ENCODE measurements around the gene PECR. TPM values are rescaled to one million over a fixed set of nuclear protein-coding genes. Genes with fewer than 3 reads are reported as not detected.
"Not testable (repeated sequence)": the region's sequence is repeated elsewhere in the genome, so short reads cannot be mapped to it uniquely, and the experiment has no call there.

The PECR gene
- polyA plus RNA-seq, 12 donors: 6.2 to 10.8 (median 8.3) TPM; not detected in 1

DNA sequence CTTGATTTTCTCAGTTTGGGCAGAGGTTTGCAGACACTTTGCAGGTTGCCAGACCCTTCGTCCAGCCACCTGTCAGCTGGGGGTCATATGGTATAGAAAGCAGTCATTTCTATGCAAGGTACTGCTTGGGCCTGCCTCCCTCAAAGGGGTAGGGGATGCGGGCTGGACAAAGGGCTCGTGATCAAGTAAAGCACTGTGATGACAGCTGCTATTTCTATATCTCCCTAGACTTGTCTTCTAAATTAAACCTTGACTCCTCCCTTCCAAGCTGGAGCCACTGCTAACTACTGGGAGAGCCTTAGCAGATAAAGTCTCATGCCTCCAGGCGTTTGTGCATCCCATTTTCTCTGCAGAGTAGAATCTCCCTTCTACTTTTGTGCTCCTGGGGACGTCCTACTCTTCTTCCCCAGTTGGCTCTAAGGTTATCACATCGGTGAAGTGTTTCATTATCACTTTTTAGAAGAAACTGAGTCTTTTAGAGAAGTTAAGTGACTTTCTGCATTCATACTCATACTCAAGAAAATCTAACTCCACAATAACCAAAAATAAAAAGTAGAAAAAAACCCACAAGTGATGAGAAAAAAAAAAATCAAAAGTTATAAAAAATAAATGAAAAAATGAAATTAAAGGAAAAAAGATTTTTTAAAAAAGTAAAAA is 26.8 kb upstream of the PECR start:
- DNase-seq: no peak

DNA sequence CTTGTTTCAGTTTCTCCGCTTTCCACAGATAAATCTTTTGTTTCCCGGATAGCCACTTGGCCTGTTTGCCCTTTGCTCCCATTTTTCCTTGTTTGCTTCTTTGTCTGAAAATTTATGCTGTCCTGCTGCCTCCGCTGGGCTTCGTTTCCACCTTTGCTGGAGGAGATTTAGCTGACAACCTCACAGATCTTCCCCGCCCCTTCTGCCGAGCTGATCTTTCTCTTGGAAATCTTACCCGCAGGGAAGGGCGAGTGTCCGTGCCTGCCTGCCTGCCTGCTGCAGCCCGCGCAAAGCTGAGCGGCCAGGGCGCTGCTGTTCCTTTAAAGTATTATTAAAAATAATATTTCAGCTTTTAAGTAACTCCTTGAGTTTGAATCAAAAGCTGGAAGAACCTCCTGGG is 26.2 kb upstream of the PECR start:
- no peak for DNase-seq

DNA sequence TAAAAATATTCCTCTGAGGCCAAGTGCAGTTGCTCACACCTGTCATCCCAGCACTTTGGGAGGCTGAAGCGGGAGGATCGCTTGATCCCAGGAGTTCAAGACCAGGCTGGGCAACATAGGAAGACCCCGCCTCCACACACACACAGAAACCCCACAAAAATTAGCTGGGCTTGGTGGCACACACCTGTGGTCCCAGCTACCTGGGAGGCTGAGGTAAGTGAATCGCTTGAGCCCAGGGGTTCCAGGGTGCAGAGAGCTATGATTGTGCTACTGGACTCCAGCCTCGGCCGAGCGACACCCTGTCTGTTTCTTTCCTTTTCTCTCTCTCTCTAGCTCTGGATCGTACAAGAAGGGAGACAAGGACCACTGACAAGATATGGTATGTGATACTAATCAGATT is 25.7 kb upstream of the PECR start:
- DNase-seq: no peak

DNA sequence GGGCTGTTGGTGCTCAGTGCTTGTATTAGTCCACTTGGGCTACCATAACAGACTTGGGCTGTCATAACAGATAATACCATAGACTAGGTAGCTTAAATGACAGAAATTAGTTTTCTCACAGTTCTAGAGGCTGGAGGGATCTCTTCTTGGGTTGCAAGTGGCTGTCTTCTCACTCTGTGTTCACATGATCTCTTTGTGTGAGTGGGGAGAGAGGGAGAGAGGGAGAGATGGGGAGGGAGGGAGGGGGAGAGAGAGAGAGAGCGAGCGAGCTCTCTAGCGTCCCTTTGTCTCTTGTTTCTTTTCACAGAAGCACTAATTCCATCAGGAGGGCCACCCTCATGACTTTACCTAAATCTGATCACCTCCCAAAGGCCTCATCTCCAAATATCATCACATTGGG is 23.1 kb upstream of the PECR start:
- DNase-seq: no peak

DNA sequence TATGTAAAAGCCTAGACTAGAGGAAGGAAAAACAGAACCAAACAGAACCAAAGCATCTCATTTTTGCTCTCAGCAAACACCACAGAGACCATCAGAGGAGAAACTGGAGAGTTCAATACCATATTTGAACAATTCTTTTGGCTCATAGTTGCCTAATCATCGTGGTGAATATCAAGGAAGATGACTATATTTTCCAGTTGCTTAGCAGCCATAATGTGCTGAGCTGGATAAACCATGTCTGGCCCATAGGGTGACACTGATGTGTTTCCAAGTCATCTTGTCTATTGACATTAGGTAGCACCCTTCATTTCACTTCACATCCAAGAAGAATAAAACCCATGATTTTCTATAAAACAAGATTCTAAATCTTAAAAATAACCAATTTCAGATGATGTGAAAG is 21.6 kb upstream of the PECR start:
- DNase-seq: no peak

DNA sequence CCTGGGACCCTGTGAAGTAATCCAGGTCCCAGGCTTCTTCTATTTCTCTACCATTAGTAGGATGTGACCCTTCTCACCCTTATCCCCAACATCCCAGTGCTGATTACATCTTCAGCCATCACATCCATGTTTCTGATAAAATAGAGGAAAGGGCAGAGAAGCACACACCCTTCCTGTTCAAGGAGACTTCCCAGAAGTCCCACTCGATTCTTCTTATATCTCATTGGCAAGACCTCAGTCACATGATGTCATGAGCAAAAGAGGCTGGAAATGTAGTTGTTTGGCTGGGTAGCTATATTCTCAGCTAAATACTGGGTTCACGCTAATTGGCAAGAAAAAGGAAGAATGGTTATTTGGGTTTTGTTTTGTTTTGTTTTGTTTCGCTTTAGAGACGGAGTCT is 19.5 kb upstream of the PECR start:
- no peak for DNase-seq

DNA sequence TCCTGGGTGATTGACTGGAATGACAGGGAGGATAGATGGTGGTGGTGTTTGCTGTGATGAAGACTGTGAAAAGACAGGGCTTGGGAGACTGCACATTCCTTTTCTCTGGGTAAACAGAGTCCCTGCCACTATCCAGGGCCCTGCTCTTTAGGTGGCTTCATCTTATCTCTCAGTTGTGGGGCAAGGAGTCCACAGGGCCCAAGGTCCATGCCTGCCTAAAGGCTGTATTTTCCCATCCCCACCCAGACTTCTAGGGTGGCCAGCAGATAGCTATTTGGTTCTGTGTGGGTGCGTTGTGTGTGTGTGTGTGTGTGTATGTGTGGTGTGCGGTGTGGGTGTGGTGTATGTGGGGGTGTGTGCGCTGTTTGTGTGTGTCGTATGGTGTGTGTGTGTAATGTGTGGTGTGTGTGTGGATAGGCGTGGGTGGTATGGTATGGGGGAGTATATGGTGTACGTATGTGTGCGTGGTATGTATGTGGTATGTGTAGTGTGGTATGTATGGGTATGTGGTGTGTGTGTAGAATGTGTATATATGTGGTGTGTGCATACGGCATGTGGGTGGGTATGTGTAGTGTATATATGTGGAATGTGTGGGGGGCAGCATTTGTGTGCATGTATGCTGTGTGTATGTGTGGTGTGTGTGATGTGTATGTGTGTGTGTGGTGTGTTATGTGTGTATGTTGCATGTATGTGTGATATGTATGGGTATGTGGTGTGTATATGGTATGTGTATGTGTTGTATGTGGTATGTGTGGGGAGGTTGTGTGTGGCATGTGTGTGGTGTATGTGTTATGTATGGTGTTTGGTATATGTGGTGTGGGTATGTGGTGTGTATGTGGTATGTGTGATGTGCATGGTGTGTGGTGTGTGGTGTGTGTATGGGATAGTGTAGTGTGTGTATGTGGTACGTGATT is 17.1 kb upstream of the PECR start:
- no peak for DNase-seq

DNA sequence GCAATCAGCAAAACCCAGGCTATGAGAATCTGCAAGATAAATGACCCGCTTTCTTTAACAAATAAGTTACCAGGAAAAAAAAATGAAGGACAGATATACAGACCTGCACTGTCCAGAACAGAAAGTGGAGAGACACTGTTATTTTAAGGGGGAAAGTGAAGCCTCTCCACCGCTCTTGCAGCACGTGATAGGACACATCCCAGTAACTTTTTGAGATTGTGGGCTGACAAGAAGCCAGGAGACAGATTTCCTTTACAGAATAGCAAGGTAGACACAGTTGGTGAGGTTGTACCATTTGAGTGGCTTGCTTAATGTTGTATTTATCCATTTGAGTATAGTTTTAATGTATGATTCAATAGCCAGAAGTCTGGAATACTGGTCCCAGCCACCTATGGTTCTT is 13.1 kb upstream of the PECR start:
- no peak for DNase-seq

DNA sequence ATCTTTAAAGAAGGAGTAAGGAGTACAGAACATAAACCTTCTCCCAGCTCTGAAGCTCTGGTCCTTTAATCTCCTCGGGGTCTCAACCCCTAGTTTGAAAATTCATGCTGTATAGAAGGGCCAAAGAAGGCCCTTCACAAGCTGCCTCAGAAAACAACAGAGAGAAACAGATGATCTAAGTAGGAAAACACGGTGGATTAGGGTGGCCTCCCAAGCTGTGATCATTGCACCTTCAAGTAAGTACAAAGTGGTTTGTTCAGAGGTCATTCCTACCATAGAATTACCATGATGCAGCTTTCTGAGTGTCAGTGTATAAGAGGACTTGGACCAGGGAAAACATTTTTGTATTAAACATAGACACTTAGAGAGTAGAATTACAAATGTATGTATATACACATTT is 11.0 kb upstream of the PECR start:
- DNase-seq: no peak

DNA sequence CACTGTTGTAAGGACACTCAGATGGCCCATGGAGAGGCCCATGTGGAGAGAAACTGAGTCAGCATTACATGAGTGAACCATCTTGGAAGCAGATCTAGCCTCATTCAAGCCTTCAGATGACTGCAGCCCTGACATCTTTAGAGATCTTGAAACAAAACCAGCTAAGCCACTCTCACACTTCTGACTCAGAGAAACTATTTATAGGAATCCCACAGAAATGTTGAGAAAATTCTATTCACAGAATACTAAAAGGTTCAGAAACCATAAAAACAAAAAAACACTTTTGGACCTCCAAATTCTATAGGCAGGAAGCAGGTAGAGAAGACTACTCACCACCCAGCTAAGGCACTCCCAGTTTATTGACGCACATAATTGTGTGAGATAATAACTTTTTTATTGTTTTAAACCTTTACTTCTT is 8.8 kb upstream of the PECR start:
- DNase-seq: no peak

DNA sequence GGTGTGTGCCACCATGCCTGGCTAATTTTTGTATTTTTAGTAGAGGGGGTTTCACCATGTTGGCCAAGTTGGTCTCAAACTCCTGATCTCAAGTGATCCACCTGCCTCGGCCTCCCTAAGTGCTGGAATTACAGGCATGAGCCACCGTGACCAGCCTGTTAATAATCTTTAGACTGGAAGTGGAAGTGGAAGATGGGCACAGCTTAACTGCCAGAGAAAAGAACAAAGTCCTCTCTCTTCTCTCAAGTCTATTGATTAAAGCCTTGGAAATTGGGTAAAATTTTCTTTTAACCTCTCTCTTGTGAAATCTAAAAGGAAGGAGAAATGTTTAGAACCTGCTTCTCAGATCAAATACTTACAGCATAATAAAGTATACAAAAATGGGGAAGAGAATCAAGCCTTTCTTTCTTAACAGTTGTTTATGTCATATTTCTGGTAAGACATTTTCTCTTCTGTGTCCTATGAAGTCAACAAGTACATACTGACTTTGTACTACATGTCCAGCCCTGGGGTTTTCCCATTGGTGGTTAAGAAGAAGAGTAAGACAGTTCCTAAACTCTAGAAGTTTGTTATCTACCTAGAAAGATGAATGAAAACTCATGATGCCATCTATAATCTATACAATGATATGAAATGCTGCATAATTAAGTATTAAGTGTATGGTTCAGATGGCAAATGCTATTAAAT is 4.7 kb upstream of the PECR start:
- DNase-seq: no peak

DNA sequence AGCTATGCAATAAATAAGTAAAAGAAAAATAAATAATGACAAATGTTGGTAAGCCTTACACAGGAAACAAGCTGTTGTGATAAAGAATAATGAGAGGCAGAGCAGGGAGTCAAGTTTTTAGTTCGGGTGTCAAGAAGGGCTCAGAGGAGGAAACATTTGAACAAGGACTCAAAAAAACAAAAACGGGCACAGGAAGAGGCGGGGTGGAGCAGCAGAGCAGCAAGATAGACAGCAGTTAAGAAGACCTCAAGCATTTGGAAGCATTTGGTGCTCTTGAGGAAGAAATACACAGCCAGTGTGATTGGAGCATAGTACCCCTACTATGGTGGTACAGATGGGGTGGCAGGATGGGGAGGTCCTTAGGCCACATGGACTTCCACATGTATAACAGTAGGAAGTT is 2.9 kb upstream of the PECR start:
- no peak for DNase-seq

DNA sequence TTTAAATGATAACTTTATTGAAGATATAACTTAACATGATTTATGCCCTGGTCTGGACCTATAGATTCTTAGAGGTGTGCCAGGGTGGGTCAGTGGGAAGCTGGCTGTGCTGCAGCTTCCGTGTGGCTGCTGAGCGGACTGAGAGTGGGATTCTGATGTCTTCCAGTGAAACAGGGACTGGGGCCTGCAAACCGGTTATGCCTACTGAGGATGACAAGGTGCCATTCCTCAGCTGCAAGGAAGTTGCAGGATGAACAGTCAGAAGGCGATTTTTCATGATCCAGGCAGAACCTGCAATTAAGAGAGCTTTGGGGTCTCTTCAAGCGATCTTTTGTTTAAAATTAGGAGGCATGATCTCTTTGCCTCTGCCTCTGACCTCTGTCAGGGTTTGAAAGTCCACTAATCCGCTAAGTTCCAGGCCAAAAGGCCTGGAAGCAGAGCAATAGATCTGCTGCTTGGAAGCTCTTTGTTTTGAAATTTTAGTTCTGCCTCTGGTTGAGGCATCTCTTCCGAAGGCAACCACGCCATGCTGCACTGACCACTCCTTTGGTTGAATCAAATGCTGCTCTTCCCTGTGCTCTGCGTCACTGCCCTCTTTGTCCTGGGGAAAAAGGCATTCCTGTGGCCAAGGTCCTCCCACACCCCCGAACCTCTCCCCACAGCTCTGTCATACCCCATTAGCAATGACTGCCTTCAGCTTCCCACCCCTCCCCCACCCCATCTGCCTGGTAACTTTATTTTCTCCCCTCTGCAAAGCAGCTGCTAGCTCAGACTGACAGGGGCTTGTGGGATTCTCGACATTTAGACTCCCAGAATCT is 2.1 kb upstream of the PECR start:
- peak; percentile 38 for DNase-seq

DNA sequence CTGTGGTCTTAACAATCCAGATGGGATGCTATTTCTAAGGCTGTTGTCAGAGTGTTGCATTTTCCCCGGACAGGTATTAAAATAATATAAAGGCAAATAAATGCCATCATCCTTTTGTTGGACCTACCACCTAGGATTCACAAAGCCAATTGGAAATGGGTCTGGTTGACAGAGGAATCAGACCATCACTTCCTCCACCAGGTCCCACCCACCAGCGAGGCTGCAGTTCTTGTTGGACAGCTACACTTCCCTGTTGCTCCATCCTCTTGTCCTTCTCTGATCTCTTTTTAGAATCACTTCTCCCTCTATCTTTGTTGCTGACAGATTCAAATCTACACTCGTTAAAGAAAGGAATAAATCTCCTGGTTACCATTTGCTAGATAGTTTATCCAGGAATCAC is 1.2 kb upstream of the PECR start:
- DNase-seq: no peak

DNA sequence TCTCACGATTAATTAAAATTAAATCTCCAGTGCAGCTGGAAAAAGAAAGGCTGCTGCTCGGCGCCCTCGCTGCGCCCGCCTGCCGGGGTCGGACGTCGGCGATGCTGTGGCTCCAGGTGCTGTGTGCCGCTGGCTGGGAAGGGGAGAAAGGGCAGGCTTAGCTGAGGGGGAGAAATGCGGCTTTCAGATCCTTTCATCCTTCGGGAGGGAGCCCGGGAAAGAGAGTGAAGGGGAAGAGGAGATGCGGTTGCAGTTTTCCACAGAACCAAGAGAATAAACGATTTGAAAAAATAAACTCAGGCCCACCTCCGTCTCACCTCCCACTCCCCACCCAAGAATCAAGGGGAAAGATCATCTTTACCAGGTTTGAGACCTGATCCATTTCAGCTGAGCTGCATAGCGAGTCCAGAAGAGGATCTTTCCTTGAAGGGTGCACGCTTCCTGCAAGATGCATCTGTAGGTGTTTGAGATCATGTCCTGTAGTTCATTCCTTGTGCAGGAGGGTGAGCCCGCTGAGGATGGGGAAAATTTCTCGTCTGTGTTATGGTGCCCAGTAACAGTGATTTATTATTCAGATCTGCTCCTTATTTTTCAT is 605 bp upstream of the PECR start:
- DNase-seq: no peak

DNA sequence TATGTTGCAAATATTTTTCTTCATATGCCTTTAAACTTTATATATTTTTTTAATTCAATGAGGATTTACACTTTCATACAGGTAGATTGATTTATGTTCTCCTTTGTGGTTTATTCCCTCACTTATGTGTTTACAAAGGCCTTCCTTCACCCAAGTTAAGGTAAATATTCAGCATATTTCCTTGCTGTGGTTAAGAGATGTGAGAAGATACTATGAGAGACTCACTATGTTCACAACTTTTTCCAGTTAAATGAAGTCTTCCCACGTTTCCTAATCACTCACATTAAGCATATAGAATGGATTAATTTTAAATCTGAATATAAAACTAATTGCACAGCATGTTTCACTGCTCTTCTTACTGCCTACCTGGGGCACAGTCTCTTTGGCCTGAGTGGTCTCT is 597 bp downstream of the PECR start:
- no peak for DNase-seq

DNA sequence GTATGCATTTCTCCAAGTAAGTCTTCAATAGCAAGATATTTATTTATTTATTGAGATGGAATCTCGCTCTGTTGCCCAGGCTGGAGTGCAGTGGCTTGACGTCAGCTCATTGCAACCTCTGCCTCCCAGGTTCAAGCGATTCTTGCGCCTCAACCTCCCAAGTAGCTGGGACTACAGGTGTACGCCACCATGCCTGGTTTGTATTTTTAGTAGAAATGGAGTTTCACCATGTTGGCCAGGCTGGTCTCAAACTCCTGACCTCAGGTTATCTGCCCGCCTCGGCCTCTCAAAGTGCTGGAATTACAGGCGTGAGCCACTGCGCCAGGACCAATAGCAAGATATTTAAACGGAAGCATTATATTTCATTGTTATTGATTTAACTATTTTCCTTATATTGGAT is 1.6 kb downstream of the PECR start:
- not testable (repeated sequence) for DNase-seq

DNA sequence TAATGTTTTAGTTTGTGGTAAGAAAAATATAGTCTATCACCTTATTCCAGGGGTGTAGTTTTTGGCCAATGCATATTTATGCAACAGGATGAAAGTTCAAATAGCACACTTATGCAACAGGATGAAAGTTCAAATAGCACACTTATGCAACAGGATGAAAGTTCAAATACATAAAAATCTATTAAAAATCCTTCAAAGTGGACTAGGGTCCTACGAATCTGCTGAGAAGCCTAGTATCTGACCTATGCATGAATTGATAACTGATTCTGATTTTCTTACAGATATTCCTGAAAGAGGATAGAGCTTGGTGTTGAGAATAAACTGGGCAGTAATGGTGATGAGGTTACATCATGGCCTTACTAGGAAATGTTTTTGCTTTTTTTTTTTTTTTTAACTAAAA is 2.8 kb downstream of the PECR start:
- no peak for DNase-seq

DNA sequence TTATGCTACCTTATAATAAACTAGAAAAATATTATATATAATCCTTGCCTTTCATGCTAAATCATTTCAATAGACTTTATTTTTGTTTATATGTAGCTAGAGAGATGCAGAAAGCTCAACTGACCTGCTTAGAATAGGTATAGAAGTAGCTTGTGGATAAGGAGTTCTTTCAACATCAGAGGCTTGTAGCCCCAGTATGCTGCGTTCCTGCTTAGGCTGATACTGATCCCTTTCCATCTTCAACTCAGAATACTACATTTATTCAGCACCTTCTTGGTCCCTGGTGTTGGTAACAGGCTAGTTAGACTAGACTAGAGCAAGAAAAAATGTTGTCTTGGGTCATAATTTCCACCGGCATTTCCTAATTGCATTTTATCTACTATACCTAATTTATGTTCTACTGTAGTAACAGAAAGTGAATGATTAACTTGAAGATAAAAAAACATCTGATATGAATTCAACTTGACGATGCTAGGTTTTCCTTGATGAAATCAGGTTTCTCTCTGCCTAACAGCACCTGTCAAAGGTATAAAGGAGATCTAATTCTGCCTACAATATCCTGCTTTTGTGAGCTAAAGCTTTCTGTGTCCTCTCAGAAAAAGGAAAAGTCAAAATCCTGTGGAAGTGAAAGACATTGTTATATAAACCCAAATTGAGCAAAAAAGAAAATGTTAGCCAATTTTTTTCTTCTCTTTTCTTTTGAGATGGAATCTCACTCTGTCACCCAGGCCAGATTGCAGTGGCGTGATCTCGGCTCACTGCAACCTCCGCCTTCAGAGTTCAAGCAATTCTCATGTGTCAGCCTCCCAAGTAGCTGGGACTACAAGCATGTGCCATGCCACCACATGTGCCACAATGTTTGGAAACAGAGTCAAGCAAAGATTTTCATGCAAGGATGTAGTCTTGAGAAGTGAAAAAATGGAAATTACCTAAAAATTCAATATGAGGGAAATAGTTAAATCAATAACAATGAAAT is 5.8 kb downstream of the PECR start:
- DNase-seq: no peak

DNA sequence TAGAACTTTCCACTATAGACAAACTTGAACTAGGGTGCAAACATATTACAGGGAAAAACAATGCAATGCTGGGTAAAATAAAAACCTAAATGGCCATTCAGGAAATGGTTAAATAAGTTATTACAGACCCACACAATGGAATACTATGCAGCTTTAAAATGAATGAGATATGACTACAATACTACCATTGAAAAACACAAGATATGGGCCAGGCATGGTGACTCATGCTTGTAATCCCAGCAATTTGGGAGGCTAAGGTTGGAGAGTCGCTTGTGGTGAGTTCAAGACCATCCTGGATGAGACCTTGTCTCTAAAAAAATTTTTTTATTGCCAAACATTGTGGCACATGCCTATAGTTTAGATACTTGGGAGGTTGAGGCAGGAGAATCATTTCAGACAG is 6.8 kb downstream of the PECR start:
- DNase-seq: no peak

Data from muscle of arm (tissue), 12 donors.